IMR-90 (cell line): ENCODE results near the gene CRTAC1. TPM values are rescaled to one million over a fixed set of nuclear protein-coding genes. Genes with fewer than 3 reads are reported as not detected.

ENCODE experiments used
- ATAC-seq: fragments of 200-7000 bp; cut with Tn5 transposase; 2 replicates; pipeline ENCODE4 v1.9.1; 2020; ENCODE audit warnings: low read depth, mild to moderate bottlenecking, moderate library complexity
- BruUV-seq: library from RNA; stranded (reverse); fragments of 400-500 nt; replicated peaks from 2 replicates; lab custom pipeline; 2021; lab: Mats Ljungman, UMichigan
- CTCF ChIA-PET: fragments of 300-600 bp; formaldehyde crosslinking; extraction: SDS; loops from one replicate; lab custom pipeline; 2021; ENCODE audit warnings: antibody characterized with exemption; lab: Yijun Ruan, JAX
- POLR2A ChIA-PET: fragments of 300-600 bp; sonication (Branson Sonifier 250); formaldehyde crosslinking; loops from one replicate; lab custom pipeline; 2022; ENCODE audit warnings: antibody characterized with exemption; ENCODE audit not compliant: unreplicated experiment; lab: Charles Lee
- DNase-seq: peaks from one replicate; pipeline ENCODE4 v3.0.0; 2013
- H2AFZ ChIP-seq: replicated peaks from 2 replicates; pipeline ENCODE3; 2013; ENCODE audit warnings: low read length, mild to moderate bottlenecking; ENCODE audit not compliant: poor library complexity
- H2AK5ac ChIP-seq: 2 replicates; pipeline ENCODE4 v1.6.1; 2013; ENCODE audit warnings: low read depth, low read length, inconsistent platforms
- H2AK9ac ChIP-seq: replicated peaks from 2 replicates; pipeline ENCODE3; 2013; ENCODE audit warnings: mild to moderate bottlenecking, low read depth, low read length, moderate library complexity; ENCODE audit not compliant: poor library complexity
- H2BK120ac ChIP-seq: 2 replicates; pipeline ENCODE4 v1.6.1; 2013; ENCODE audit warnings: low read depth, low read length, inconsistent platforms
- H2BK15ac ChIP-seq: 3 replicates; pipeline ENCODE4 v1.6.1; 2013; ENCODE audit warnings: low read depth, low read length, inconsistent platforms
- H2BK20ac ChIP-seq: 2 replicates; pipeline ENCODE4 v1.6.1; 2013; ENCODE audit warnings: low read depth, mild to moderate bottlenecking, inconsistent platforms, low read length, moderate library complexity
- H2BK5ac ChIP-seq: 2 replicates; pipeline ENCODE4 v1.6.1; 2013; ENCODE audit warnings: mild to moderate bottlenecking, low read depth, low read length, inconsistent platforms; ENCODE audit not compliant: poor library complexity, severe bottlenecking
- H3K14ac ChIP-seq: replicated peaks from 2 replicates; pipeline ENCODE4 v1.6.1; 2013; ENCODE audit warnings: low read depth, low read length, inconsistent platforms
- H3K18ac ChIP-seq: 2 replicates; pipeline ENCODE4 v1.6.1; 2013; ENCODE audit warnings: low read depth, low read length, control low read depth
- H3K23ac ChIP-seq: 2 replicates; pipeline ENCODE4 v1.6.1; 2013; ENCODE audit warnings: low read depth, low read length, inconsistent platforms
- H3K27ac ChIP-seq: 2 replicates; pipeline ENCODE4 v1.5.1; 2013; ENCODE audit warnings: mild to moderate bottlenecking, control low read depth, low read length; ENCODE audit not compliant: insufficient read depth
- H3K27me3 ChIP-seq: 2 replicates; pipeline ENCODE4 v1.6.1; 2013; ENCODE audit warnings: low read length; ENCODE audit not compliant: control insufficient read depth, insufficient read depth
- H3K36me3 ChIP-seq: 2 replicates; pipeline ENCODE4 v1.6.1; 2013; ENCODE audit warnings: low read length, mixed read lengths; ENCODE audit not compliant: control insufficient read depth, insufficient read depth
- H3K4ac ChIP-seq: 2 replicates; pipeline ENCODE4 v1.6.1; 2013; ENCODE audit warnings: low read depth, low read length, inconsistent platforms
- H3K4me1 ChIP-seq: 2 replicates; pipeline ENCODE4 v1.6.1; 2013; ENCODE audit warnings: low read length, mixed read lengths; ENCODE audit not compliant: control insufficient read depth, insufficient read depth
- H3K4me2 ChIP-seq: 2 replicates; pipeline ENCODE4 v1.6.1; 2013; ENCODE audit warnings: low read depth, mild to moderate bottlenecking, control low read depth, low read length, moderate library complexity
- H3K4me3 ChIP-seq: 2 replicates; pipeline ENCODE4 v1.5.1; 2013; ENCODE audit warnings: low read depth, mild to moderate bottlenecking, control low read depth, low read length, moderate library complexity; ENCODE audit not compliant: insufficient read depth
- H3K56ac ChIP-seq: 2 replicates; pipeline ENCODE4 v1.6.1; 2013; ENCODE audit warnings: low read length, inconsistent platforms; ENCODE audit not compliant: insufficient read depth; ENCODE audit errors: extremely low read depth
- H3K79me1 ChIP-seq, 2 experiments: 2 replicates each; pipeline ENCODE4 v1.6.1; 2013; ENCODE audit warnings: low read length in 2 of 2, inconsistent platforms in 1 of 2, low read depth in 1 of 2
- H3K9ac ChIP-seq: 2 replicates; pipeline ENCODE4 v1.6.1; 2013; ENCODE audit warnings: low read depth, low read length, control low read depth
- H3K9me1 ChIP-seq: 2 replicates; pipeline ENCODE4 v1.6.1; 2013; ENCODE audit warnings: low read length, inconsistent platforms; ENCODE audit not compliant: insufficient read depth
- H3K9me3 ChIP-seq: 2 replicates; pipeline ENCODE4 v1.6.1; 2013; ENCODE audit warnings: low read length; ENCODE audit not compliant: control insufficient read depth, insufficient read depth
- H4K20me1 ChIP-seq: 2 replicates; pipeline ENCODE4 v1.6.1; 2013; ENCODE audit warnings: low read length, inconsistent platforms; ENCODE audit not compliant: insufficient read depth
- H4K5ac ChIP-seq: 2 replicates; pipeline ENCODE4 v1.6.1; 2013; ENCODE audit warnings: mild to moderate bottlenecking, low read depth, low read length, control low read depth
- H4K8ac ChIP-seq, 2 experiments: 2 replicates each; pipeline ENCODE4 v1.6.1; 2013; ENCODE audit warnings: low read depth in 2 of 2, low read length in 2 of 2, control low read depth in 1 of 2, inconsistent platforms in 1 of 2
- H4K91ac ChIP-seq: 2 replicates; pipeline ENCODE4 v1.6.1; 2013; ENCODE audit warnings: low read depth, low read length, inconsistent platforms; ENCODE audit not compliant: insufficient read depth
- BHLHE40 ChIP-seq: fragments of 150-350 bp; IDR thresholded peaks from 2 replicates; pipeline ENCODE4 v1.6.1; 2016; ENCODE audit warnings: mild to moderate bottlenecking, low read depth, low read length
- CEBPB ChIP-seq: IDR thresholded peaks from 2 replicates; pipeline ENCODE4 v1.6.1; 2012; ENCODE audit warnings: low read depth, low read length, improper control_type of control experiment
- CHD1 ChIP-seq: IDR thresholded peaks from 2 replicates; pipeline ENCODE4 v1.6.1; 2012; ENCODE audit warnings: low read depth, low read length, improper control_type of control experiment
- FOS ChIP-seq: fragments of 150-350 bp; IDR thresholded peaks from 2 replicates; pipeline ENCODE4 v1.6.1; 2016; ENCODE audit warnings: low read depth, low read length
- MAFK ChIP-seq: IDR thresholded peaks from 2 replicates; pipeline ENCODE4 v1.6.1; 2012; ENCODE audit warnings: low read depth, low read length, improper control_type of control experiment
- MAZ ChIP-seq: IDR thresholded peaks from 2 replicates; pipeline ENCODE4 v1.6.1; 2012; ENCODE audit warnings: low read depth, mild to moderate bottlenecking, low read length, improper control_type of control experiment, moderate library complexity, borderline replicate concordance
- MXI1 ChIP-seq: IDR thresholded peaks from 2 replicates; pipeline ENCODE4 v1.6.1; 2012; ENCODE audit warnings: low read depth, mild to moderate bottlenecking, low read length, moderate library complexity, borderline replicate concordance
- NFE2L2 ChIP-seq: fragments of 150-350 bp; IDR thresholded peaks from 2 replicates; pipeline ENCODE4 v1.6.1; 2016; ENCODE audit warnings: low read depth, mild to moderate bottlenecking, low read length
- POLR2A ChIP-seq: IDR thresholded peaks from 2 replicates; pipeline ENCODE4 v1.6.1; 2012; ENCODE audit warnings: mild to moderate bottlenecking, low read depth, low read length
- RAD21 ChIP-seq: IDR thresholded peaks from 2 replicates; pipeline ENCODE4 v1.6.1; 2012; ENCODE audit warnings: low read length, improper control_type of control experiment
- RCOR1 ChIP-seq: IDR thresholded peaks from 2 replicates; pipeline ENCODE4 v1.6.1; 2012; ENCODE audit warnings: mild to moderate bottlenecking, low read length, improper control_type of control experiment; ENCODE audit not compliant: insufficient replicate concordance
- RFX5 ChIP-seq: IDR thresholded peaks from 2 replicates; pipeline ENCODE4 v1.8.0; 2012; ENCODE audit warnings: low read depth, mild to moderate bottlenecking, low read length, moderate library complexity
- SMC3 ChIP-seq: fragments of 150-350 bp; IDR thresholded peaks from 2 replicates; pipeline ENCODE4 v1.6.1; 2016; ENCODE audit warnings: low read depth, mild to moderate bottlenecking, antibody characterized with exemption, low read length, moderate library complexity
- WGBS, 2 experiments: methylation state at CpG; one replicate each; pipeline versions ENCODE4 v1.1.5 to v1.1.7; 2013; ENCODE audit warnings: missing lambda C conversion rate in 2 of 2; ENCODE audit not compliant: insufficient read length in 1 of 2; ENCODE audit errors: extremely low coverage in 2 of 2; 5-methylcytosine and 5-hydroxymethylcytosine counted together
- dilution Hi-C: fragments of 300-500 bp; cut with HindIII; formaldehyde crosslinking; loops from one replicate; pipeline ENCODE4 v1.14.3; 2018; ENCODE audit warnings: low sequenced_read_pairs; ENCODE audit not compliant: unreplicated experiment
- in situ Hi-C: fragments of 300-500 bp; cut with MboI; formaldehyde crosslinking; loops from 3 replicates; pipeline ENCODE4 v1.14.3; 2019; ENCODE audit warnings: low sequenced_read_pairs, inconsistent platforms, mixed read lengths
- intact Hi-C: fragments of 100-400 bp; cut with micrococcal nuclease; formaldehyde crosslinking; loops from 2 replicates; pipeline ENCODE4 v1.10.0; 2022
- polyA plus RNA-seq, 3 experiments: library from polyadenylated mRNA; depleted of rRNA; stranded (reverse); fragments of >200 nt; gene quantifications; 2 replicates each; pipeline ENCODE4 v1.2.3, GENCODE V29; 2012; ENCODE audit warnings: low replicate concordance in 1 of 3
- total RNA-seq: library from RNA; depleted of rRNA; stranded (reverse); fragments of >200 nt; gene quantifications from 2 replicates; pipeline ENCODE4 v1.2.3, GENCODE V29; 2012
- TF ChIP-seq, protein P1 (sequence below): conservative IDR thresholded peaks from 2 replicates; pipeline ENCODE4 v1.5.1; 2012; ENCODE audit warnings: mild to moderate bottlenecking, low read depth, low read length, improper control_type of control experiment
- TF ChIP-seq, protein P2 (sequence below): fragments of 150-350 bp; IDR thresholded peaks from 2 replicates; pipeline ENCODE4 v1.6.1; 2016; ENCODE audit warnings: low read depth, mild to moderate bottlenecking, low read length, moderate library complexity, borderline replicate concordance
- TF ChIP-seq, protein P3 (sequence below): fragments of 150-350 bp; IDR thresholded peaks from 2 replicates; pipeline ENCODE4 v1.6.1; 2017; ENCODE audit warnings: mild to moderate bottlenecking, antibody characterized with exemption, low read length, low read depth

CRTAC1 gene
- total and polyA plus RNA-seq, 2 of the 4 experiments (the other 2 are of a cell fraction), result not detected

DNA sequence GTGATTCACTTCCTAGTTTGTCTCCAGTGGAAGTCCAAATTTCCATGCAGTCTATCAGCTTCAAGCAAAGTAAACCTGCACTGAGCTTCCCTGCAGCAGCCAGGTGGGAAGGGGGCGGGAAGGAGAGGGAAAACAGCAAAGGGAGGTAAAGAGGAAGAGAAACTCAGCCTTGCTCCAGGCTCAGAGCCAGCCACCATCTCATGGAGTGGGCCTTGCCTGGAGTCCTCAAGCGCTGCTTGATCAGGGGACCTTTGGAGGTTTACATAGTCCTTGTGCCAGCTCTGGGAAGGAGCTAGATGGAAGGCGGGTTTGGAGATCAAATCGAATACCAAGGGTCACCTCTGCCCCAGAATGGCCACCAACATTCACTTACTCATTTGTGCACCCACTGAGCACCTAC, 7.4 kb downstream of the CRTAC1 start:
- Histone ChIP-seq H3K9me3 (no peaks in the 10 kb centered on the region), H3K4ac (no peak overlapping the region), H3K18ac (no peak overlapping the region), H3K9me1 (no peaks in the 10 kb centered on the region), H2BK120ac (no peak overlapping the region), H2AK9ac (no peak overlapping the region), H4K20me1 (no peaks in the 10 kb centered on the region), H3K27ac (no peak overlapping the region), H3K14ac (no peak overlapping the region), H3K9ac (no peak overlapping the region), H3K56ac (no peak overlapping the region), H4K5ac (no peak overlapping the region), H3K4me2 (no peak overlapping the region), H3K4me1 (no peaks in the 10 kb centered on the region), H3K79me1 (no peaks in the 10 kb centered on the region), H3K23ac (no peak overlapping the region), H2AK5ac (no peak overlapping the region), H2AFZ (no peak overlapping the region), H4K91ac (no peak overlapping the region), H3K4me3 (no peak overlapping the region), H4K8ac (no peak overlapping the region), H2BK15ac (no peak overlapping the region), H3K27me3 (peaks cover 22% of the 10 kb centered on the region), H3K36me3 (no peaks in the 10 kb centered on the region), H2BK20ac (no peak overlapping the region), H2BK5ac (no peak overlapping the region)
- no CpG with 5 or more reads among the region's 4 CpGs for WGBS, 2 experiments
- ATAC-seq (no peak), DNase-seq (no peak)
- BruUV-seq, result no TSS peak
- in situ Hi-C loops (no loop called here), dilution Hi-C loops (no loop called here), intact Hi-C loops (no loop called here)
- POLR2A ChIA-PET, result no interaction called here
- CTCF ChIA-PET, result no interaction called here
- TF ChIP-seq CHD1, result no peak
- TF ChIP-seq MXI1, result no peak
- TF ChIP-seq, protein P1, sequence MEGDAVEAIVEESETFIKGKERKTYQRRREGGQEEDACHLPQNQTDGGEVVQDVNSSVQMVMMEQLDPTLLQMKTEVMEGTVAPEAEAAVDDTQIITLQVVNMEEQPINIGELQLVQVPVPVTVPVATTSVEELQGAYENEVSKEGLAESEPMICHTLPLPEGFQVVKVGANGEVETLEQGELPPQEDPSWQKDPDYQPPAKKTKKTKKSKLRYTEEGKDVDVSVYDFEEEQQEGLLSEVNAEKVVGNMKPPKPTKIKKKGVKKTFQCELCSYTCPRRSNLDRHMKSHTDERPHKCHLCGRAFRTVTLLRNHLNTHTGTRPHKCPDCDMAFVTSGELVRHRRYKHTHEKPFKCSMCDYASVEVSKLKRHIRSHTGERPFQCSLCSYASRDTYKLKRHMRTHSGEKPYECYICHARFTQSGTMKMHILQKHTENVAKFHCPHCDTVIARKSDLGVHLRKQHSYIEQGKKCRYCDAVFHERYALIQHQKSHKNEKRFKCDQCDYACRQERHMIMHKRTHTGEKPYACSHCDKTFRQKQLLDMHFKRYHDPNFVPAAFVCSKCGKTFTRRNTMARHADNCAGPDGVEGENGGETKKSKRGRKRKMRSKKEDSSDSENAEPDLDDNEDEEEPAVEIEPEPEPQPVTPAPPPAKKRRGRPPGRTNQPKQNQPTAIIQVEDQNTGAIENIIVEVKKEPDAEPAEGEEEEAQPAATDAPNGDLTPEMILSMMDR, result no peak
- TF ChIP-seq POLR2A, result no peak
- TF ChIP-seq RFX5, result no peak
- TF ChIP-seq SMC3, result no peak
- TF ChIP-seq NFE2L2, result no peak
- TF ChIP-seq, protein P2, sequence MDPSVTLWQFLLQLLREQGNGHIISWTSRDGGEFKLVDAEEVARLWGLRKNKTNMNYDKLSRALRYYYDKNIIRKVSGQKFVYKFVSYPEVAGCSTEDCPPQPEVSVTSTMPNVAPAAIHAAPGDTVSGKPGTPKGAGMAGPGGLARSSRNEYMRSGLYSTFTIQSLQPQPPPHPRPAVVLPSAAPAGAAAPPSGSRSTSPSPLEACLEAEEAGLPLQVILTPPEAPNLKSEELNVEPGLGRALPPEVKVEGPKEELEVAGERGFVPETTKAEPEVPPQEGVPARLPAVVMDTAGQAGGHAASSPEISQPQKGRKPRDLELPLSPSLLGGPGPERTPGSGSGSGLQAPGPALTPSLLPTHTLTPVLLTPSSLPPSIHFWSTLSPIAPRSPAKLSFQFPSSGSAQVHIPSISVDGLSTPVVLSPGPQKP, result no peak
- TF ChIP-seq, protein P3, sequence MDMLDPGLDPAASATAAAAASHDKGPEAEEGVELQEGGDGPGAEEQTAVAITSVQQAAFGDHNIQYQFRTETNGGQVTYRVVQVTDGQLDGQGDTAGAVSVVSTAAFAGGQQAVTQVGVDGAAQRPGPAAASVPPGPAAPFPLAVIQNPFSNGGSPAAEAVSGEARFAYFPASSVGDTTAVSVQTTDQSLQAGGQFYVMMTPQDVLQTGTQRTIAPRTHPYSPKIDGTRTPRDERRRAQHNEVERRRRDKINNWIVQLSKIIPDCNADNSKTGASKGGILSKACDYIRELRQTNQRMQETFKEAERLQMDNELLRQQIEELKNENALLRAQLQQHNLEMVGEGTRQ, result no peak
- TF ChIP-seq FOS, result no peak
- no peak for TF ChIP-seq CEBPB
- no peak for TF ChIP-seq BHLHE40
- no peak for TF ChIP-seq RAD21
- TF ChIP-seq RCOR1, result no peak
- TF ChIP-seq MAZ, result no peak
- no peak for TF ChIP-seq MAFK
